ENCODE results near the gene TMEM108.

Gene TMEM108

DNA sequence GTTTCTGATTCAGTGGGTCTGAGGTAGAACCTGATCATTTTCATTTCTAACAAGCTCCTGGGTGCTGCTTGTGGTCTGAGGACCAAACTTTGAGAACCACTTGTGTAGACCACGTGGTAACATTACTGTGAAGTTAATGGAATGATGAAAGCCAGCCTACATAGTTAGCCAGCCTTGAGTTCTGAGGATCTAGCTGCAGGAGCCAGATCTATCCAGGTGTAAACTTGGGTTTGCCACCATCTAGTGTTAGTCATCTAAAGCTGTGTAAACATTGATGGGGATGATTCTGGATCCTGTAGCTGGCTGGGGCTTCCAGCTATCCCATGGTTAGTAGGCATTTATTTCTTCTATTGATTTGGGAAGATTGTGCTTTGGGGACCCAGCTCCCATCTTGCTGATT, 170.0 kb downstream of the TMEM108 start:
- H3K4me1 ChIP-seq (ENCODE audit: control insufficient read depth in 1 of 2, insufficient read depth in 2 of 2, low read length in 2 of 2): no peaks in the 10 kb centered on the region
- H3K27ac ChIP-seq (ENCODE audit: low read depth, low read length): no peak overlapping the region
- no peak overlapping the region for H3K9ac ChIP-seq (ENCODE audit: low read depth in 1 of 2, low read length in 2 of 2)
- no peaks in the 10 kb centered on the region for H3K36me3 ChIP-seq (ENCODE audit: control insufficient read depth in 1 of 2, insufficient read depth in 2 of 2, low read length in 2 of 2)
- H3K27me3 ChIP-seq (ENCODE audit: control insufficient read depth in 1 of 2, insufficient read depth in 2 of 2, low read length in 2 of 2): no peaks in the 10 kb centered on the region
- H3K4me3 ChIP-seq (ENCODE audit: low read depth in 1 of 2, low read length in 2 of 2): no peak overlapping the region
- H3K9me3 ChIP-seq (ENCODE audit: control insufficient read depth in 1 of 2, low read length in 2 of 2): no peaks in the 10 kb centered on the region

- Histone ChIP-seq H3K27me3 (ENCODE audit: control insufficient read depth in 1 of 2, insufficient read depth in 2 of 2, low read length in 2 of 2) (no peaks in the 10 kb centered on the region), H3K27ac (ENCODE audit: low read depth, low read length) (no peak overlapping the region)
These were observed 171.8 kb downstream of the TMEM108 start for GRCh38 chr3:133209871-133210550.

DNA sequence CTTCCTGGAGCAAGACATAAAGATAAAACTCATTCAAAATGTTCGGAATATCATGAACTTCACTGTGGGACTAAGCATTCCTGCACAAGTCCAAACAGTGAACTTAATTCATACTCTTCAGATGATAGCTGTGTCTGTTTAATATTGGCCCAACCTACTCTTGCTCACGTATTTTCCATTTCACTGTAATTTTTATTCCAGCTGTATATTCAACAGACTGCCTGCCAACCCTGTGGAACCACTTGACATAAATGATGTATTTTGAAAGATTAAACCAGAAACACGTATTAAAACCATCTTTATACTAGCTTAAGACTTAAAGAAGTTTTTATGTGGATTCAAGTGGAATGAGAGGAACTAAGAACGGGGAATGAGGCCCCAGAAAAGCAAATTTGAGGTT, 172.5 kb downstream of the TMEM108 start:
- Histone ChIP-seq H3K27me3 (ENCODE audit: control insufficient read depth in 1 of 2, insufficient read depth in 2 of 2, low read length in 2 of 2) (no peaks in the 10 kb centered on the region), H3K4me3 (ENCODE audit: low read depth in 1 of 2, low read length in 2 of 2) (no peak overlapping the region), H3K4me1 (ENCODE audit: control insufficient read depth in 1 of 2, insufficient read depth in 2 of 2, low read length in 2 of 2) (no peaks in the 10 kb centered on the region), H3K9ac (ENCODE audit: low read depth in 1 of 2, low read length in 2 of 2) (no peak overlapping the region), H3K9me3 (ENCODE audit: control insufficient read depth in 1 of 2, low read length in 2 of 2) (no peaks in the 10 kb centered on the region), H3K27ac (ENCODE audit: low read depth, low read length) (no peak overlapping the region), H3K36me3 (ENCODE audit: control insufficient read depth in 1 of 2, insufficient read depth in 2 of 2, low read length in 2 of 2) (no peaks in the 10 kb centered on the region)

More at GRCh38 chr3:133209871-133210550, 171.8 kb downstream of the TMEM108 start:
- Histone ChIP-seq H3K9me3 (ENCODE audit: control insufficient read depth in 1 of 2, low read length in 2 of 2) (no peaks in the 10 kb centered on the region), H3K36me3 (ENCODE audit: control insufficient read depth in 1 of 2, insufficient read depth in 2 of 2, low read length in 2 of 2) (no peaks in the 10 kb centered on the region), H3K4me3 (ENCODE audit: low read depth in 1 of 2, low read length in 2 of 2) (no peak overlapping the region), H3K9ac (ENCODE audit: low read depth in 1 of 2, low read length in 2 of 2) (no peak overlapping the region), H3K4me1 (ENCODE audit: control insufficient read depth in 1 of 2, insufficient read depth in 2 of 2, low read length in 2 of 2) (no peaks in the 10 kb centered on the region)

DNA sequence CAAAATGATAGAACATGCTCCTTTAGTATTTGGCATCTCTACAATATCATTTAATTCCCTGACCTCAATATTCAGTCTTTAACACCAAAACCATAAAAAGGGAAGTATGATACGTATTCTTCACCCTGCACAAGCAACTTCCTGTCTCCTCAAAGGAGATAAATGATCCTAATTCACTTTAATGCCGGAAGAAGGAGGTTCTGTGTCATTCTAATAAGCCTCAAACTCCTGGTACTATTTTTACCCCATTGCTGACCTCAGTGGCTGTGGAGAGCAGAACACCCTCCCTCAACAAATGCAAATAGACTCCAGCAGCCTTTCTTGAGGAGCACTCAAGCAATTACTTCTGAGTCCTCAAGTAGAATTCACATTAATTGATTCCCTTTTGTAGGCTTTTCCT, 173.3 kb downstream of the TMEM108 start:
- Histone ChIP-seq H3K36me3 (ENCODE audit: control insufficient read depth in 1 of 2, insufficient read depth in 2 of 2, low read length in 2 of 2) (no peaks in the 10 kb centered on the region), H3K9ac (ENCODE audit: low read depth in 1 of 2, low read length in 2 of 2) (no peak overlapping the region), H3K9me3 (ENCODE audit: control insufficient read depth in 1 of 2, low read length in 2 of 2) (no peaks in the 10 kb centered on the region), H3K27me3 (ENCODE audit: control insufficient read depth in 1 of 2, insufficient read depth in 2 of 2, low read length in 2 of 2) (no peaks in the 10 kb centered on the region), H3K4me3 (ENCODE audit: low read depth in 1 of 2, low read length in 2 of 2) (no peak overlapping the region), H3K27ac (ENCODE audit: low read depth, low read length) (no peak overlapping the region), H3K4me1 (ENCODE audit: control insufficient read depth in 1 of 2, insufficient read depth in 2 of 2, low read length in 2 of 2) (no peaks in the 10 kb centered on the region)

GRCh38 chr3:133211856-133212255, 173.7 kb downstream of the TMEM108 start:
- no peak overlapping the region for H3K27ac ChIP-seq (ENCODE audit: low read depth, low read length)
- no peaks in the 10 kb centered on the region for H3K4me1 ChIP-seq (ENCODE audit: control insufficient read depth in 1 of 2, insufficient read depth in 2 of 2, low read length in 2 of 2)
- H3K4me3 ChIP-seq (ENCODE audit: low read depth in 1 of 2, low read length in 2 of 2): no peak overlapping the region
- no peaks in the 10 kb centered on the region for H3K36me3 ChIP-seq (ENCODE audit: control insufficient read depth in 1 of 2, insufficient read depth in 2 of 2, low read length in 2 of 2)
- no peak overlapping the region for H3K9ac ChIP-seq (ENCODE audit: low read depth in 1 of 2, low read length in 2 of 2)
- H3K27me3 ChIP-seq (ENCODE audit: control insufficient read depth in 1 of 2, insufficient read depth in 2 of 2, low read length in 2 of 2): no peaks in the 10 kb centered on the region
- no peaks in the 10 kb centered on the region for H3K9me3 ChIP-seq (ENCODE audit: control insufficient read depth in 1 of 2, low read length in 2 of 2)

DNA sequence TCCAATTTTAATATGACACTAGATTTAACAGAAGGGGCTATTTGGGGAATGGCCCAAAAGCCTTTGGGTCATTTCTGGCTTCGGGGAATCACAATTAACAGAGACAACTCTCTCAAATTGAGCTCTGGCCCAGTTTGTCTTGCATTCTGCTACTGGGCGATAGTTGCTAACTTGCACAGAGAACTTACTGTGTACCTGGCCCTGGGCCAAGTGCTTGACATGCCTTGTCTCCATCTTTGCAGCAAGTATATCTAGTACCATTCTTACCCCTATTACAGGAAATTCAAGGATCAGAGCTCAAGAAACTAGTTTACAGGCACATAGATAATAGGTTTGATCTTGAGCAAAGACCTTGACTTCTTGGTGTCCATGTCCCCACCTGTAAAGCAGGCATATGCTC, 175.7 kb downstream of the TMEM108 start:
- no peaks in the 10 kb centered on the region for H3K36me3 ChIP-seq (ENCODE audit: control insufficient read depth in 1 of 2, insufficient read depth in 2 of 2, low read length in 2 of 2)
- H3K27me3 ChIP-seq (ENCODE audit: control insufficient read depth in 1 of 2, insufficient read depth in 2 of 2, low read length in 2 of 2): no peaks in the 10 kb centered on the region
- H3K4me1 ChIP-seq (ENCODE audit: control insufficient read depth in 1 of 2, insufficient read depth in 2 of 2, low read length in 2 of 2): no peaks in the 10 kb centered on the region
- no peak overlapping the region for H3K4me3 ChIP-seq (ENCODE audit: low read depth in 1 of 2, low read length in 2 of 2)
- no peak overlapping the region for H3K27ac ChIP-seq (ENCODE audit: low read depth, low read length)
- H3K9ac ChIP-seq (ENCODE audit: low read depth in 1 of 2, low read length in 2 of 2): no peak overlapping the region
- H3K9me3 ChIP-seq (ENCODE audit: control insufficient read depth in 1 of 2, low read length in 2 of 2): no peaks in the 10 kb centered on the region

- no peak overlapping the region for H3K4me3 ChIP-seq (ENCODE audit: low read depth in 1 of 2, low read length in 2 of 2)
- no peaks in the 10 kb centered on the region for H3K27me3 ChIP-seq (ENCODE audit: control insufficient read depth in 1 of 2, insufficient read depth in 2 of 2, low read length in 2 of 2)
- H3K4me1 ChIP-seq (ENCODE audit: control insufficient read depth in 1 of 2, insufficient read depth in 2 of 2, low read length in 2 of 2): no peaks in the 10 kb centered on the region
- no peak overlapping the region for H3K9ac ChIP-seq (ENCODE audit: low read depth in 1 of 2, low read length in 2 of 2)
- no peaks in the 10 kb centered on the region for H3K36me3 ChIP-seq (ENCODE audit: control insufficient read depth in 1 of 2, insufficient read depth in 2 of 2, low read length in 2 of 2)
- H3K27ac ChIP-seq (ENCODE audit: low read depth, low read length): no peak overlapping the region
- peaks cover 3 to 5% of the 10 kb centered on the region in 2 donors for H3K9me3 ChIP-seq (ENCODE audit: control insufficient read depth in 1 of 2, low read length in 2 of 2)
These were observed 189.6 kb downstream of the TMEM108 start for GRCh38 chr3:133227813-133228212.

GRCh38 chr3:133230195-133230594, 192.0 kb downstream of the TMEM108 start:
- Histone ChIP-seq H3K36me3 (ENCODE audit: control insufficient read depth in 1 of 2, insufficient read depth in 2 of 2, low read length in 2 of 2) (no peaks in the 10 kb centered on the region), H3K27ac (ENCODE audit: low read depth, low read length) (no peak overlapping the region), H3K9me3 (ENCODE audit: control insufficient read depth in 1 of 2, low read length in 2 of 2) (no peaks in the 10 kb centered on the region), H3K4me1 (ENCODE audit: control insufficient read depth in 1 of 2, insufficient read depth in 2 of 2, low read length in 2 of 2) (no peaks in the 10 kb centered on the region), H3K4me3 (ENCODE audit: low read depth in 1 of 2, low read length in 2 of 2) (no peak overlapping the region), H3K27me3 (ENCODE audit: control insufficient read depth in 1 of 2, insufficient read depth in 2 of 2, low read length in 2 of 2) (no peaks in the 10 kb centered on the region), H3K9ac (ENCODE audit: low read depth in 1 of 2, low read length in 2 of 2) (no peak overlapping the region)

GRCh38 chr3:133236901-133237300, 198.7 kb downstream of the TMEM108 start:
- no peaks in the 10 kb centered on the region for H3K27me3 ChIP-seq (ENCODE audit: control insufficient read depth in 1 of 2, insufficient read depth in 2 of 2, low read length in 2 of 2)
- H3K9ac ChIP-seq (ENCODE audit: low read depth in 1 of 2, low read length in 2 of 2): no peak overlapping the region
- H3K9me3 ChIP-seq (ENCODE audit: control insufficient read depth in 1 of 2, low read length in 2 of 2): no peaks in the 10 kb centered on the region
- no peaks in the 10 kb centered on the region for H3K4me1 ChIP-seq (ENCODE audit: control insufficient read depth in 1 of 2, insufficient read depth in 2 of 2, low read length in 2 of 2)
- no peak overlapping the region for H3K4me3 ChIP-seq (ENCODE audit: low read depth in 1 of 2, low read length in 2 of 2)
- H3K36me3 ChIP-seq (ENCODE audit: control insufficient read depth in 1 of 2, insufficient read depth in 2 of 2, low read length in 2 of 2): no peaks in the 10 kb centered on the region
- no peak overlapping the region for H3K27ac ChIP-seq (ENCODE audit: low read depth, low read length)

DNA sequence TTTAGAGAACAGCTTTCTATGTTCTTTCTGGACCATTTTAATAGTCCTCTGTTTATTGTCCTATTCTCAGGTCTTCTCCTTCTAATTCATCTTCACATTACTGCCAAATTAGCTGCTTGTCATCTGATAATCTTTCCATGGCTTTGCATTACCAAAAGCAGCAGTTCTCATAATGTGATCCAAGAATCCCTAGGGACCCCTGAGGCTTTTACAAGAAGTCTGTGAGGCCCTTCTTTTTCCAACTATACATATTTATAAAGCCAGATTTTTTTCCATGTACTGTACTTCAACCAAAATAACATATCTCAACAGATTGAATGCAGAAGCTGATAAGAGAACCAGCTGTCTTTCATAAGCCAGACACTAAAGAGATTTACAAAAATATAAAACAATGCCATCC, 199.2 kb downstream of the TMEM108 start:
- Histone ChIP-seq H3K27me3 (ENCODE audit: control insufficient read depth in 1 of 2, insufficient read depth in 2 of 2, low read length in 2 of 2) (no peaks in the 10 kb centered on the region), H3K27ac (ENCODE audit: low read depth, low read length) (no peak overlapping the region), H3K4me1 (ENCODE audit: control insufficient read depth in 1 of 2, insufficient read depth in 2 of 2, low read length in 2 of 2) (no peaks in the 10 kb centered on the region), H3K9ac (ENCODE audit: low read depth in 1 of 2, low read length in 2 of 2) (no peak overlapping the region), H3K36me3 (ENCODE audit: control insufficient read depth in 1 of 2, insufficient read depth in 2 of 2, low read length in 2 of 2) (no peaks in the 10 kb centered on the region), H3K9me3 (ENCODE audit: control insufficient read depth in 1 of 2, low read length in 2 of 2) (no peaks in the 10 kb centered on the region), H3K4me3 (ENCODE audit: low read depth in 1 of 2, low read length in 2 of 2) (no peak overlapping the region)

GRCh38 chr3:133238015-133238414, 199.8 kb downstream of the TMEM108 start:
- Histone ChIP-seq H3K27me3 (ENCODE audit: control insufficient read depth in 1 of 2, insufficient read depth in 2 of 2, low read length in 2 of 2) (no peaks in the 10 kb centered on the region), H3K27ac (ENCODE audit: low read depth, low read length) (no peak overlapping the region), H3K9ac (ENCODE audit: low read depth in 1 of 2, low read length in 2 of 2) (no peak overlapping the region), H3K9me3 (ENCODE audit: control insufficient read depth in 1 of 2, low read length in 2 of 2) (no peaks in the 10 kb centered on the region), H3K36me3 (ENCODE audit: control insufficient read depth in 1 of 2, insufficient read depth in 2 of 2, low read length in 2 of 2) (no peaks in the 10 kb centered on the region), H3K4me3 (ENCODE audit: low read depth in 1 of 2, low read length in 2 of 2) (no peak overlapping the region), H3K4me1 (ENCODE audit: control insufficient read depth in 1 of 2, insufficient read depth in 2 of 2, low read length in 2 of 2) (no peaks in the 10 kb centered on the region)
